GM19324 (cell line): ENCODE data around the gene STAG1.
"Not testable (repeated sequence)": the region's sequence is repeated elsewhere in the genome, so short reads cannot be mapped to it uniquely, and the experiment has no call there.

Experiments used
- ATAC-seq: cut with Tn5 transposase; IDR thresholded peaks from one replicate; pipeline ENCODE4 v1.9.1; 2021; ENCODE audit warnings: mild to moderate bottlenecking, moderate library complexity; ENCODE audit not compliant: unreplicated experiment, low FRiP score

The STAG1 gene

DNA sequence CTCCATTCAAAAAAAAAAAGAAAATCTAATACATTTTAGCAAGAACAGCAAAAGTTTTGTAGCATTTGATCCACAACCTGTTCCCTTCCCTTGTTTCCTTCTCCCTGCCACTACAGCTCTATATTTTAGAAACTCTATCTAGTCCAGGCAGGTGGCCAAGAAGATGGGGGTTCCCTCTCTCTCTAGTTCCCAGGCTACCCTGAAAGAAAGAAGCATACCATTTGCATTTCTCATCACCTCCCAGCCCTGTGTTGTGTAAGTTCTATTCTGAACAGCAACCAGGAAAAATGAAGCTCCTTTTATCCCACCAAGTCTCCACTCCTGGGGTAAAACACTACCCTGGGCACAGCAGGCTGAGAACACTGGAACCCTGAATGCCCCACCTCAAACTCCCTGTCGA, 402.0 kb downstream of the STAG1 start:
- ATAC-seq: no peak

DNA sequence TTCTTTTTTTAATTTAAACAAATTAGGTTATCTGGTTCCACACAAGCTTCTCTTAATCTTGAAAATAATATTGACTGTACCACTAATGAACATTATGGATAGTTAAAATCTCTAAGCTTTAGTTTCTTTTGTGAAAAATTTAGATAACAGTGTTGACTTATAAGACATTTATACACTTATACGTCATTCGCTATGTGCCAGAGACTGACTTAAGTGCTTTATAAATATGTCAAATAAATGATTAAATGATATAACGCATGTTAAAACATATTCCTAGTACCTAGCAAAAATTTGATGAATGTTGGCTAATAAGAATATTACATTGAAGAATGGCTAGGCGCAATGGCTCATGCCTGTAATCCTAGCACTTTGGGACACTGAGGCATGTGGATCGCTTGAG, 405.7 kb downstream of the STAG1 start:
- no peak for ATAC-seq

DNA sequence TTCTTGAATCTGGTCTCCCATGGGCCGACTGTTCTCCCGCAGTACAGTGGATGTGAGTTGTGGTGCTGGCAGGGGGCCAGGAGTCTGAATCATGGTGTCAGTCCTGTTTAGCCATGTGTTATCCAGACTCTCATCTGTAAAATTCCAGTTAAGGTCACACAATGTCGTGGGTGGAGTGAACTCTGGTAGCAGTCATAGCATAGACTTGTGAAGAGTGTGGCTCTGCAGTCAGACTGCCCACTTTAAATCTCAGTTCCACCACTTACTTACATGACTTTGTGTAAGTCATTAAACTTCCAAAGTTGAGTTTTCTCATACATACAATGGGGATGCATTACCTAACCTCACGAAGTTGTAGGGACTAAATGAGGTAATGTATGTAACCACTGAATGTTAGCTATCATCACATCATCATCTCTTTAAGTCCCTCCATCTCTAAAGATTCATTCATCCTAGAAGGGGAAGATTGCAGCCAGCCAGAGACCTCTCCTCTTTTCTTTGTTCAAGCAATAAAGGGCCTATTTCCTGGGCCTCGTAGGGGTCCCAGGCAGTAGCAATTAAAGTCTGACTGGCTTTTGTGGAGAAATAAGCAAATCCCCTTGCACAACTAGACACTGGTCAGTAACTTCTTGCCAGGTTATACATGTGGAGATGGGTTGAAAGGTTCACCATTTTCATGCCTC, 408.2 kb downstream of the STAG1 start:
- no peak for ATAC-seq

DNA sequence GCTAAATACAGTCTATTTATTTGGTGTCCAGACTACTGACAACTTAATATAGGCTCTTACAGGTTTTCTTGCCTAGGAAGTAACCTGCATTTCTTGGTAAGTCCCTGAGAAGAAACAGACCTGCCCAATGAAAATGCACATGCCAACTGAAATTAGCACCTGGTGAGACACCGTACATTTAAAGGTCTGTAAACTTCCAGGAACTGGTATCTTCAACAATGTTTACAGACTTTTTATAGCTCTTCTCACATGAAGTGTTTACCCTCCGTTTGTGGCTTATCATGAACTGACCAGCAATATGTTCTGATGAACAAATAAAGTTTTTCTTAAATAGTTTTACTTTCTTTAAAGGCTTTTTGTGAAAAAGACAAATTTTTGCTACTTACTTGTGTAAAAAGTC, 408.7 kb downstream of the STAG1 start:
- no peak for ATAC-seq

DNA sequence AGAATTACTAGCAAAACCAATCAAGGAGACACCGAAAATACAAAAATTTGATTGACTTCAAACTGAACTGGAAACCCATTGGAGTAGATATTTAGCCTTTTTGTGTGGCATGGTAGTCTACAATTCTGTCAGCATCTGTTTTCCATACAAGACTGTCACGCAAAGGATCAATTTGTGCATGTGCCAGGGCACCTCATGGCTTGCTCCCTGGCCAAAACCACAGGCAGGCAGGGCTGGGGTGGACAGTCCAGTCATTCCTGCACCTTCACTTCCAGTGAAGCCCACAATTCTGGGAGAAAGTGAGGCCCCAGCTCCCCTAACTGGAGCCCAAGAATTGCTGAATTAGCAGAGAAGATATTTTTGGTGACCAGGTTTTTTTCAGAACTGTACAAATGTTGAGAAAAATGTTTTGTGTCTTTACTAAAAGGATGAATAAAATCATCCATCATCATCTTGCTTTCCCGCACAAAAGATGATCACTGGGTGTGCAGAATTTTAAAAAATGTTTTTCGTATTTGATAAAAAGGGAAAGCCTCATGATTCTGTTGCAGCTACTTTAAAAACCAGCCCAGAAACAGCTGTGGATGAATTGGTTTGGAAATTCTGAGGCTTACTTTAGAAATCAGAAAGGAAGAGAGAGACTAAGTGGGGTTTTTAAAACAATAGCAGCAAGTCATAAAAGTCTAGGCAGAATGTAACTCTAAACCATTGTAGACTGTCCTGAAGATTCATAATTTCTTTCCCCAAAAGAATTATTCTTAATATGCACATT, 415.7 kb downstream of the STAG1 start:
- no peak for ATAC-seq

DNA sequence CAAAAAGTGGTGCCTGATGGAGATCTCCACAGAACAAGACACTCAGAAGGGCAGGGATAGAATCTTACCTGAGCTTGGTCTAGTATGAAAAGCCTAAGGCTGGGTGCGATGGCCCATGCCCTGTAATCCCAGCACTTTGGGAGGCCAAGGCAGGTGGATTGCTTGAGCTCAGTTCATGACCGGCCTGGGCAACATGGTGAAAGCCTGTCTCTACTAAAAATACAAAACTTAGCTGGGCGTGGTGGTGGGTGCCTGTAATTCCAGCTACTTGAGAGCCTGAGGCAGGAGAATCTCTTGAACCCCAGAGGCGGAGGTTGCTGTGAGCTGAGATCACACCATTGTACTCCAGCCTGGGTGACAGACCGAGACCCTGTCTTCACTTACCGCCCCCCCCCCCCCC, 417.5 kb downstream of the STAG1 start:
- ATAC-seq: not testable (repeated sequence)

DNA sequence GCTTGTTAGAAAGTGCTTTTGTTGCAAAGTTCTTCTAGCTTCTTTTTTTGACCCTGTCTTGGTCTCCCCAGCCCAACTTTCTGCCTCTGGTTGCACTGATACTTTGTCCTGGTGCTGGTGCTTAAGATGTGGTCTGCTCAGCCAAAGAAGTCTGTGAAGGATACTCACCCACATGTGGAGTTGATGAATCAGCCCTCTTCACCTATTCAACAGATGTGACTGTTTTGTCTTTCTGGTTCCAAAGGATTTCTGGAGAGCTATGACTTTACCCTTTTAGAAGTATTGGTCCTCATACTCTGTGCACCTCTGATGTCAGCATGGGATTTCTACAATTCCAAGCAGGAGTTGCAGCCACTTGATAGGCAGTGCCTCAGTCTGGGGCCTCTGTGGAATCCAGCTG, 418.0 kb downstream of the STAG1 start:
- ATAC-seq: no peak

DNA sequence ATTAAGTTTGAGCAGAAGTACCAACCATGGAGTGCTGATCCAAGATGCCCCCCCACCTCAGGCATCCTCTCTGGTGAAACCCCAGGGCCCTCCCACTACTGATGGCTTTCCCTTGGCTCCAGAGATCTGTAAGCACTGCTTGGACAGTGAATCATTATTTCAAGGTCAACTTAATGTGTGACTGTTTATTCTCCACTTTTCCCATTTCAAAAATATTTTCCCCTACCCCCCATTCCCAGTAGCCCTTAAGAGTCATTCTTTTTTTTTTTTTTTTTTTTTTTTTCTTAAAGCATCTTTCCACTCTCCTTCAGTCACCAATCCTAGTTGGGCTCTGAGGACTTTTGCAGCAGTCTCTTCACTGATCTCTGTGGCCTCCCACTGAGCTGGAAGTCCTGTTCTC, 419.4 kb downstream of the STAG1 start:
- ATAC-seq: no peak

DNA sequence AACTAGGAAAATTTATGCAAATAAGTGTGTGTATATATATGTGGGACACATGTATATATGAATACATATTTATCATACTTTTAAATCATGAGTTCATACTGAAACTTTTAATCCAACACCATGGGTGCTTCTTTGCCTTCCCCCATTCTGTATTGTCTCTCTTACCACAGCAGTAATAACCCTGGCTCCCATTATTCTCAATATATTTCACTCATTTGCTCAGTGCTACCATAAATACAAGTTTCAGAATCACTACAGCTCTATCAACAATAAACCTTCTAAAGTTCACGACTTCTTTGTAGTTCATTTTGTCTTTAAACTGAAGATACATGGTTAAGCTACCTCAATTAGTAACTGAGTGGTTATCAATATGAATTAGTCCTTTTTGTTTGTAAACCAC, 419.9 kb downstream of the STAG1 start:
- no peak for ATAC-seq

DNA sequence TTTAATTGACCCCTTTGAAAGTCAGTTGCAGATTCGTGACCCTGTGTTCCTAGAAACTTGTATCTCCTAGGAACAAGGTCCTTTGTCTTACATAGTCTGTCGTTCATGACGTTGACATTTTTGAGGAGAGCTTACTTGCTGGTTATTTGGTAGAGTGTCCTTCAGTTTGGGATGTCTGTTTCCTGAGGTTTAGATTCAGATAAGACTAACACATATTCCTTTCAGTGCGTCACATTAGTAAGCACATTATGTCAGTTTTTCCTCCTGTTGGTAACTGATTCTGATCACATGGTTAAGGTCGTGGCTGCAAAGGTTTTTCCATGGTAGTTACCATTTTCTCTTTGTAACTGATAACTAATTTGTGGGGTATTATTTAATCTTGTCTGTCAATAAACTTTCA, 421.3 kb downstream of the STAG1 start:
- no peak for ATAC-seq

DNA sequence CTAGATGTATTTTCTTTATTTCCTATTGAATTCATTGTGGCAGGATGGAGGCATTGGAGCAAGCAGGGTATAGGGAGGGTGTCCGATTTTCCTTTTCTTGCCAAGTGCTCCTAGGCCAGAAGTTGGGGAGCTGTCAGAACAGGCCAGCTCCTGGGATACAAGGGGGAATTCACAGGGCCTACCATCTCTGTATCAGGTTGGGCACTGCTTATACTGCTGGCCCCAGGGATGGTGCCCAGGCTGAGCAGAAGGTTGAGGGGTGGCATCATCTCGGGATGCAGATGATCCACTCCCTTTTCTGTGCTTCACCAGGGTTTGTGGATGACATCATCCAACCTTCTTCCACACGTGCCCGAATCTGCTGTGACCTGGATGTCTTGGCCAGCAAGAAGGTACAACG, 422.6 kb downstream of the STAG1 start:
- ATAC-seq: no peak

DNA sequence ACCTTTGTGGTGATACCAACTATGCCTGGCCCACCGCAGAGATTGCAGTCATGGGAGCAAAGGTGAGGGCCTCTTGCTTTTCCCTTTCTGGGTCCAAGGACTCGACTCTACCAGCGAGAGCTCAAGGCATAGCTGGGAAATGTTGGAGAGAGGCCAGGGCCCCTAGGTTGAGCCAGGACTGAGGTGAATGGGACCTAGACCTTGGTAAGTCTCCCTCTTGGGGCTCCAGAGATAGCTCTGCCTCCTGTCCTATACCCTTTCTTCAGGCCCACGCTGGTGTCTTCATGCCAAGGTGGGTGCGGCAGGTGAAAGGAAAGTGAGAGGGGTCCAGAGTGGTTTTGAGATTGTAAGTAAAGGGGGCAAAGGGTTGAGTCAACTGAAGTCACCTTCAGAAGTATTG, 424.5 kb downstream of the STAG1 start:
- no peak for ATAC-seq

DNA sequence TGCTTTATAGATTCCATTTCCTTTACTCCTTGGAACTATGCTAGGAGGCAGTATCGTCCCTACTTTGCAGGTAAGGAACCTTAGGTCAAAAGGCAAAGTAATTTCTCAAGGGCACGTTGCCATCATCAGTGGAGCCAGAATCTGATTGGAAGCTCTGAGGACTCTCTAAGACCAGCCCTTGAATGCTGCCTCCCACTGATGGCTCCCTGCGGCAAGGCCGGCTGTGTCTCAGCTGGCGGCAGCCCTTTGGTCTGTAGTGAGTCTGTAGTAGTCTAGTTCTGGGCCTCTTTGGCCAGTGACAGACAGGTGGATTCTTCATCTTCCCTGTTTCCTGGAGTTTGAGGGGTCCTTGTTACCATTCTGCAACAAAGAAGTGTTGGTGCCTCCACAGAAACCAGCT, 425.9 kb downstream of the STAG1 start:
- ATAC-seq: no peak

DNA sequence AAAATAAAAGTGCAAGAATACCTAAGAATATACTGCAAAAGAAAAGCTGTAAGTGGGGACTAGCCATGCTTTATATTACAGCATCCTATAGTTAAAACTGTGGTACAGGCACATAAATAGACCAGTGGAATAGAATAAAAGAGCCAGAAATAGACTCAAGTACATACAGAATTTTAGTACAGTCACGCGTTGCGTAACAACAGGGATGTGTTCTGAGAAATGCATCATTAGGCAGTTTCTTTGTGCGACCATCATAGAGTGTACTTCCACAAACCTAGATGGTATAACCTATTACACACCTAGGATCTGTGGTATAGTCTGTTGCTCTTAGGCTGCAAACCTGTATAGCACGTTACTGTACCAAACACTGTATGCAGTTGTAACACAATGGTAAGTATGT, 440.2 kb downstream of the STAG1 start:
- ATAC-seq: no peak

DNA sequence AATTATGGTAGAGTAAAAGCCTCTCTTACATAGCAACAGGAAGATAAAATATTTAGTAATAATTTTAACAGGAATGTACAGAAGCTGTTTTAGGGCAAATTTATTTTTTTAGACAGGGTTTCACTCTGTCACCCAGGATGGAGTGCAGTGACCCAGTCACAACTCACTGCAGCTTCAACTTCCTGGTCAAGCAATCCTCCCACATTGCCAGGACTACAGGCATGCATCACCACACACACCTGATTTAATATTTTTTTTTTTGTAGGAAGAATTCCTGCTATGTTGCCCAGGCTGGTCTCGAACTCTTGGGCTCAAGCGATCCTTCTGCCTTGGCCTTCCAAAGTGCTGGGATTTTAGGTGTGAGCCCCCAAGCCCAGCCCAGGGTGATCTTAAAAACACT, 440.9 kb downstream of the STAG1 start:
- no peak for ATAC-seq

DNA sequence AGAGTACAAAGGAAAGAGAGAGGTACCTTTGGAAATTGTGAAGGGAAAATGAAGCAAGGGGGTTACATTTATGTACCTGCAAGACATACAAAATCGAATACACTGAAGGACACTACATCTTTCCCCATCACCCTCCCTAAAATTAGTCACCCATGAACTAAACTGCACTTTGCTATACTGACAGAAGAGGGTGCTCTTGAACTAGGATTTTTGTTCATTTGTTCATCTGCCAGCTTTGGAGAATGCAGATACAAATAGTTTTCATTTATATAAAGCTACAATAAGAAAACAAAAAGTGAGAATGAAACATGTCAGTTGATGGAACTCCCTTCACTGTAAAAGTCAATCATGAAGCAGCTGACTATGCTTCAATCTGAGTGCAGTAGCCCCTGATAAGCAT, 446.3 kb downstream of the STAG1 start:
- ATAC-seq: no peak

DNA sequence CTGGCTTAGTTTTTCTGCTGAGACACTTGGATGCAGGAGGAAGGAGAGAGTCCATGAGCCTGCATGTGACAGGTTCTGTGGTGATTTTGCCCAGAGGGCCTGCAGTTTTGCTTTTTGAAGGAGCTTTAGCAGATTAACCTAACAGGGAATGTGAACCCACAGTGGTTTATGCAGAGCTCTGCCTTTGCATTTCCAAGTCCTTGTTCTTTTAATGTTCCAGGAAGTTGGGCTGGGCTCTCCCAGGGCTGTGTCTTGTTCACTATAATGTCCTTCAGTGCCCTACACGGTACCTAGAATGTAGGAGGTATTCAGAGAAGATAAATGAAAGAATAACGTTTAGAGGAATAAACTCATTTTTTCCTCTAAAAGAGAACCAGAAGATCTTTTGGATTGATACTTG, 451.7 kb downstream of the STAG1 start:
- ATAC-seq: no peak

DNA sequence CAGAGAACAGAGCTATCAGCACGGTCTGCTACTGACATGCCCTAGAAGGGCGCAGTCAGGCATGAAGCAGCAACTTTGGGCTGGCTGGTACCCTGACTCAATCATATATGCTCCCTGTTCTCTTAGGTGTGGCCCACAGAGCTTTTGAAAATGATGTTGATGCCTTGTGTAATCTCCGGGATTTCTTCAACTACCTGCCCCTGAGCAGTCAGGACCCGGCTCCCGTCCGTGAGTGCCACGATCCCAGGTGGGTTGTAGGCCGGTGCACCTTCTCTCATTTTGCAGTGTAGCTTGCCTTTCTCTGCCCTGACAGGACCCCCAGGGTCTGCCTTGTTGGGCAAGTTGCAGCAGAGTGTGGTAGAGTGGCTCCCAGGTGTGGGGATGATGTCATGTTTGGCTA, 454.4 kb downstream of the STAG1 start:
- ATAC-seq: no peak

DNA sequence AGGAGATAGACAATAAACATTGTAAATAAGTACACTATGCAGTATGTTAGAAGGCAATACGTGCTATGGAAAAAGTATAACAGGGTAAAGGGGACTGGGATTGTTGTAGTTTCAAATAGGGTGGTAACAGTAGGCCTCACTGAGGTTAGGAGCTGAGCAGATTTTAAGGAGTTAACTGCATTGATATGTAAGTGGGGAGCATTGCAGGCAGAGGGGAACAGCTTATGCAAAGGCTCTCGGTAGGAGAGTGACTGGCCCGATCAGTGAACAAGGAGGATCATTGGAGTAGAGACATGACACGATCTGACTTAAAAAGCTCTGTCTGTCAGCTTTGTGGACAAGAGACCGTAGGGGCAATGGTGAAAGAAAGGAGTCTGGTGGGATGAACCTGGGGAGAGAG, 455.2 kb downstream of the STAG1 start:
- ATAC-seq: no peak

DNA sequence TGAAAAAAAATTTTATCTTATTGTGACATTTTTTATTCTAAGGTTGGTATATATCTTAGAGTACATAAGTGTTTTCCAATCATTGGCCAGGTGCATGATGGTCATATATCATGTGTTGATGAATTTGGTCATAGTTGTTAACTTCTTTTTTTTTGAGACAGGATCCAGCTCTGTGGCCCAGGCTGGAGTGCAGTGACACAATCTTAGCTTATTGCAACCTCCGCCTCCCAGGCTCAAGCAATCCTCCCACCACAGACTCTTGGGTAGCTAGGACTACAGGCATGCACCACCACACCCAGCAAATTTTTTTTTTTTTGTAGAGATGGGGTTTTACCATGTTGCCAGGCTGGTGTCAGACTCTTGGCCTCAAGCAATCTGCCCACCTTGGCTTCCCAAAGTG, 458.0 kb downstream of the STAG1 start:
- no peak for ATAC-seq

DNA sequence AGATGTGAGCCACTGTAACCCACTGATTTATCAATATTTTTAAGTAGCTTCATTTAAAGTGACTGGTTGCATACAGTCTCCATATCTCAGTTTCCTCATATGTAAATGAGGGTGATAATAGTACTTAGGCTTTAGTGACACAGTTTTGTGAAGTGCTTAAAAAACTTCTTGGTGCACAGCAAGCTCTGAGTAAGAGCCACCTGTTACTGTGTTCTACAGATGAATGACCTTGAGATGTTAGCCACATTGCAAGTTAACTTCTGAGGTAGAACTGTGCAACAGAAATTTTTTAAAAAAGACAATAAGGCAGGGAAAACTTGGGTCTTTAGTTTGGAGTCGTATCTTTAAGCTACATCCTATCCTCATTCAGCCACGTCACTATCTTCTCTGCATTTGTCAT, 458.9 kb downstream of the STAG1 start:
- no peak for ATAC-seq

DNA sequence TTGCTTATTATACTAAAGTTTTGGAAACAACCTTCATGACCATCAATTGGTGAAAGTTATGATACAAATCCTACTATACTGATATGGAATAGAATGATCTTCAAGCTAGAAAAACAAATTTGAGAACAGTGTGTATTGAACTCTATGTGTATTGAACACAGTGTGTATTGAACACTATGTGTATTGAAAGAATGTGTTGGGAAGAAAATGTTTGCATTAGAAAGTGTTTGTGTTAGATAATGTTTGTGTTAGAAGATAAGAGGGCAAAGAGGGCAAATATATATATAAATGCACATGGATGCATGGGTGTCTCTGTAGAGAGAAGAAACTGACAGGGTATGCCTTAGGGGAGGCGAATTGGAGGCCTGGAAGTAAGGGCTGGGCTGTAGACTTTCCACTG, 459.7 kb downstream of the STAG1 start:
- ATAC-seq: no peak
